Left ventricle myocardium superior (tissue), 1 donor: Measurements from ENCODE around the gene TLR10. TPM values are rescaled to one million over a fixed set of nuclear protein-coding genes. Genes with fewer than 3 reads are reported as not detected.
"Not testable (repeated sequence)": the region's sequence is repeated elsewhere in the genome, so short reads cannot be mapped to it uniquely, and the experiment has no call there.

Source experiments
- ATAC-seq: fragments of 200-7000 bp; cut with Tn5 transposase; one replicate; pipeline ENCODE4 v1.9.1; 2020; ENCODE audit warnings: mild to moderate bottlenecking, moderate library complexity
- DNase-seq: peaks from one replicate; pipeline ENCODE4 v3.0.0-alpha.2; 2020
- intact Hi-C: fragments of 100-400 bp; cut with micrococcal nuclease; formaldehyde crosslinking; loops from one replicate; pipeline ENCODE4 v1.11.0; 2022
- long read RNA-seq: library from polyadenylated mRNA; unstranded; transcript quantifications from one replicate; pipeline ENCODE4 v2.0.0, GENCODE V29; 2021
- total RNA-seq: library from RNA; stranded (reverse); fragmentation: NEBNext Ultra II Directional; extraction: Animal tissue kit (Norgen Biotek cat#: 25700); gene quantifications from one replicate; pipeline ENCODE4 v1.2.1, GENCODE V29; 2021
- donor health status: DM: no; HTN: yes; CAD: no; lungs with severe emphysema.

Gene TLR10, protein sequence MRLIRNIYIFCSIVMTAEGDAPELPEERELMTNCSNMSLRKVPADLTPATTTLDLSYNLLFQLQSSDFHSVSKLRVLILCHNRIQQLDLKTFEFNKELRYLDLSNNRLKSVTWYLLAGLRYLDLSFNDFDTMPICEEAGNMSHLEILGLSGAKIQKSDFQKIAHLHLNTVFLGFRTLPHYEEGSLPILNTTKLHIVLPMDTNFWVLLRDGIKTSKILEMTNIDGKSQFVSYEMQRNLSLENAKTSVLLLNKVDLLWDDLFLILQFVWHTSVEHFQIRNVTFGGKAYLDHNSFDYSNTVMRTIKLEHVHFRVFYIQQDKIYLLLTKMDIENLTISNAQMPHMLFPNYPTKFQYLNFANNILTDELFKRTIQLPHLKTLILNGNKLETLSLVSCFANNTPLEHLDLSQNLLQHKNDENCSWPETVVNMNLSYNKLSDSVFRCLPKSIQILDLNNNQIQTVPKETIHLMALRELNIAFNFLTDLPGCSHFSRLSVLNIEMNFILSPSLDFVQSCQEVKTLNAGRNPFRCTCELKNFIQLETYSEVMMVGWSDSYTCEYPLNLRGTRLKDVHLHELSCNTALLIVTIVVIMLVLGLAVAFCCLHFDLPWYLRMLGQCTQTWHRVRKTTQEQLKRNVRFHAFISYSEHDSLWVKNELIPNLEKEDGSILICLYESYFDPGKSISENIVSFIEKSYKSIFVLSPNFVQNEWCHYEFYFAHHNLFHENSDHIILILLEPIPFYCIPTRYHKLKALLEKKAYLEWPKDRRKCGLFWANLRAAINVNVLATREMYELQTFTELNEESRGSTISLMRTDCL
- total RNA-seq = not detected
- long read RNA-seq = 0 reads

DNA sequence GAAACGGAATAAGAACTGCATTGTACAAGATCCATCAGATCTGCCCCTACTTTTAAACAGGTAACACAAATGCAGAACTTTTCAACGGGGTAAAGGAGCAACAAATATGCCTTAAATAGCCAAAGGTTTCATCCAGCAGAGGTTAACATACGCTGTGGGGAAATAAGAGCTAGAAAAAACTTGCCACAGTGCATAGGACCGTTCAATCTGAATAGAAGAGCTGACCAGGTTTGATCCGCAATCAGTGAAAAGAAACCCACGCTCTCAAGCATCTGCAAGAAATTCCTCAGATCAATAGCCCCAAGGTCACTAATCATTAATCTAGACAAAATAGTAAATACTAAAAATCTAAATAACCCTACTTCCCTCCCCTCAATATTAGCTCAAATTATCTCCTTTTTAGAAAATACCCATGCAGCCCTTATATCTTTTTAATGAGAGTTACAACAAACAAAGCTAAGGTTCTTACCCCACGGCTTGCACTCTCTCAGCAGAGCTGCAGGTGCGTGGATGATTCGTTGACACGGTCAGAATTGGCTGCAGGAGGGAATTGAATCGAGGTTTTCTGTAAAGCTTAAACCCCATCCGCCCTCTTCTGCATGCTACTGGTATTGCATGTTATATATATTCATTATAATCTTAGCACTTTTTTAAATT lies at the start of gene TLR10:
TLR10 (minus strand) TSS at position 539 of the 657 bp plus-strand sequence. CDS start 7,400 bp downstream, outside the sequence.
- ATAC-seq (peak; percentile 60), DNase-seq (no peak)
- intact Hi-C loops = no loop called here

DNA sequence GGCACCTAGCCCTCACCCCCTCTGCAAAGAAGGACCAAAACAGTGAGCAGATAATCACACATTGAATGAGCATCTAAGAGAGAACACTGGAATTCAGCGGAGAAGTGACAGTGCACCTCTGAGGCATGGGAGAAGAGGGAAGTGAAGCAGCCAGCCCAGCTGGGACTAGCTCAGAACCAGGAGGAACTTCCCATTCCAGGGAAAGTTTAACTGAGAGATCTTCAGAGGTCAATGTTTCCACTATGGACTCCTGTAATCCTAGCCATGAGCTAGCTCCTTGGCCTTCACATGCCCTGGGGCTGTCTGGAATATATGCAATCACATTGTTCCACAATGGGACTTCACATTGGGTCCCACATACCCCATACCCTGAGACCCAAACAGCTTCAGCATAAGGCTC lies 49.4 kb upstream of the TLR10 start:
- ATAC-seq (no peak), DNase-seq (no peak)
- intact Hi-C loops = no loop called here

DNA sequence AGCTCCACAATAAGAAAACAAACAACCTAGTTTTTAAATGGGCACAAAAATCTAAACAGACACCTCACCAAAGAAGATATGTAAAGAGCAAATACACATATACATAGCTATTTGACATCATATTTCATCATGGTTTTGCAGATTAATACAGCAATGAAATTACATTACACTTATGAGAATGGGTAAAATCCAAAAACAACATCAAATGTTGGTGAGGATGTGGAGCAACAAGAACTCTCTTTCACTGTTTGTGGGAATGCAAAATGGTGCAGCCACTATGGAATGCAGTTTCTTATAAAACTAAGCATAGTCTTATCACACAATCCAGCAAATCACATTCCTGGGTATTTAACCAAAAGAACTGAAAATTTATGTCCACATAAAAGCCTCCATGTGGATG lies 48.9 kb upstream of the TLR10 start:
- ATAC-seq (no peak), DNase-seq (no peak)
- intact Hi-C loops = no loop called here

DNA sequence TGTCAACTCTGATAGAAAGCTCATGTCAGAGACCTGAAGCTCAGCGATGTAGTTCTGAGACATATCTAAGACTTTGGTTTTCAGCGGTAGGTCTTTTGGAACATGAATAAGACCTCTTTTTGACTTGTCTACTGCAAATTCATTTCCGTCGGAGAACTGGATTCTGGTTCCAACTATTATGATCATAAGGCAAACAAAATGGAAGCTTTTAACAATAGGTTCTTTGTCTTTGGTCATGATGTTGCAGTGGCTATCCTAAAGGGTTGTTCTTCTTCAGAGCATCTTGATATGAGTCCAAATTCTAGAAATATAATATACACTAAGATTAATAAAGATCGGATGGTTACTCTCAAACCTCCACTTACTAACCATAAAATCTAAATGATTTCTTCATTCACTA lies 46.4 kb upstream of the TLR10 start:
- DNase-seq = no peak
- intact Hi-C loops = no loop called here
- ATAC-seq = no peak

DNA sequence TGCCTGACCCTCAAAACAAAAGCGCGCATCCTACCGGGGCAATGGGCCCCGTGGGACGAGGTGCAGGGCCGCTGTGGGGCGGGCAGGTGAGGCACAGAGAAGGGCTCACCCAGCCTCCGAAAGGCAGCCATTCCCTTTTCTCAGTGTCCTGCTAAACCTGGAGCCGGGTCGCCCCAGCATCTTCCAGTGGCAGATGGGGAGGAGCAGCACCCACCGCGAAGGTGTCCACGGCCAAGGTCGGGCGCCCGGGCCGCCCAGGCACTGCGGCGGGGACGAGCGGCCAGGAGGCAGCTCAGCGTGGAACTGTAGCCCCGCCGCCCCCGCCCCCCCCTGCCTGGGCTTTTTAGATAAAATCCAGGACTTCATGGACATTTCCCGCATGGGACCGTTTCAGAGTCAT lies 41.0 kb upstream of the TLR10 start:
- ATAC-seq = no peak
- intact Hi-C loops = no loop called here
- DNase-seq = no peak

DNA sequence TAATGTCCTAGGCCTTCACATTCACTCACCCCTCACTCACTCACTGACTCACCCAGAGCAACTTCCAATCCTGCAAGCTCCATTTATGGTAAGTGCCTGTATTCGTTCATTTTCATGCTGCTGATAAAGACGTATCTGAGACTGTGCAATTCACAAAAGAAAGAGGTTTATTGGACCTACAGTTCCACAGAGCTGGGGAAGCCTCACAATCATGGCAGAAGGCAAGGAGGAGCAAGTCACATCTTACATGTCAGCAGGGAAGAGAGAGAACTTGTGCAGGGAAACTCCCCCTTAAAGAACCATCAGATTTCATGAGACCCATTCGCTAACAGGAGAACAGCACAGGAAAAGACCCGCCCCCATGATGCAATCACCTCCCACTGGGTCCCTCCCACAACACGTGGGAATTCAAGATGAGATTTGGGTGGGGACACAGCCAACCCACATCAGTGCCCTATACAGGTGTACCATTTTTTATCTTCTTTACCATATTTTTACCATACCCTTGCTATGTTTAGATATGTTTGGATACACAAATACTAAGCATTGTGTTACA lies 40.0 kb upstream of the TLR10 start:
- no peak for ATAC-seq

DNA sequence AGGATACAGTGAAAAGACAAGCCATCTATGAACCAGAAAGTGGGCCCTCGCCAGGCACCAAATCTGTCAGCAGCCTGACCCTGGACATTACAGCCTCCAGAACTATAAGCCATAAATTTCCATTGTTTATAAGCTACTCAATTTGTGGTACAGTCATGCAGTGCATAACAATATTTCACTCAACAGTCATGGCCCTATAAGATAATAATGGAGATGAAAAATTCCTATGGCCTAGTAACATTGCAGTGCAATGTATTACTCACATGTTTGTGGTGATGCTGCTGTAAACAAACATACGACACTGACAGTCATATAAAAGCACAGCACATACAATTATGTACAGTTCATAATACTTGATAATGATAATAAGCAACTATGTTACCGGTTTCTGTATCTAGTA lies 38.9 kb upstream of the TLR10 start:
- intact Hi-C loops = no loop called here
- ATAC-seq = no peak
- no peak for DNase-seq

More for the DNA sequence above, 40.0 kb upstream of the TLR10 start:
- DNase-seq = no peak
- intact Hi-C loops = no loop called here

DNA sequence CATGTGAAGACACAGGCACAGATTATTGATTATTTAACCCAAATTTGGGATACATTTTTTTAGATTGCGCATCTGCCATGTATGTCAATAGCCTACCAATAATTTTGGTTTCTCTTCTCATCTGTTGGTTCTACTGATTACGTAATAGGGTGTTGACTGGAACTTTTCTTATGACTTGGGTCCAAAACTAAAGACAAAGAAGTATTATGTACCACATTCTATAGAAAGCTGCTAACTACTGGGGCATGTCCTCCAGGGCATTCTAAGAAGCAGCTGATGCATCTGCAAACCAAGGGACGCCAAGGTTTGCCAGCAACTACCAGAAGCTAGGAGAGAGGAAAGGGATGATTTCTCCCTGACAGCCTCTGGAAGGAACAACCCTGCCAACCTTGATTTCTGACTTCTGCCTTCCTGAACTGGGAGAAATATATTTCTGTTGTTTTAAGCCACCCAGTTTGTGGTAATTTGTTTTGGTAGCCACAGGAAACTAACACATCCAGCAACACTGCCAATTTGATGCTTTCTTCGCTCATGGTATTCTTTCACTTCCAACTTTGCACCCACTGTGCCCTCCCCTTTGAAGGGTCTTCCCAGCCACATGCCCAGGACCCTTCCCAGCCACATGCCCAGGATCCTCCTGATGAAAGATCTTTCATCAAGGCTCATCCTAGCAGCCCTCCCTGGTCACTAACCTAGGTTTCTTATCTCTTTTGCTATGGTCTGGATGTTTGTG lies 37.7 kb upstream of the TLR10 start:
- DNase-seq = no peak
- ATAC-seq = no peak
- intact Hi-C loops = no loop called here

DNA sequence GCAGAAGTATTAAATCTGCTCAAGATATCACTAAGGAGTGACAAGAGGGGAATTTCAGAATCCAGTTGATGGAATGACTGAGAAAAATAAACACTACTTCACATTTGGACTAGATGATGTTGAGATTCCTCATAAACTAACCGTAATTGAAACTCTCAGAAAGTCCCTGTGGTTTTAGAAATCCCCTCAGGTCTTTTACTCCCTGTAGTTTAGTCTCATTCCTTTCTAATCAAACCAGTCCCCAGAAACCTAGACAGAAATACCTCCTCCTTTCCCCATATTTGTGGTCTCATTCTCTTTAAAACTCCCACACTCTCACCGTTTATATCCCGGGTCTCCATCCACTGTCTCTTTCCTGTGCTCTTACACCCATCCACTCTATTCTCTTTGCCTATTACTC lies 36.8 kb upstream of the TLR10 start:
- DNase-seq = no peak
- ATAC-seq = no peak
- intact Hi-C loops = no loop called here

DNA sequence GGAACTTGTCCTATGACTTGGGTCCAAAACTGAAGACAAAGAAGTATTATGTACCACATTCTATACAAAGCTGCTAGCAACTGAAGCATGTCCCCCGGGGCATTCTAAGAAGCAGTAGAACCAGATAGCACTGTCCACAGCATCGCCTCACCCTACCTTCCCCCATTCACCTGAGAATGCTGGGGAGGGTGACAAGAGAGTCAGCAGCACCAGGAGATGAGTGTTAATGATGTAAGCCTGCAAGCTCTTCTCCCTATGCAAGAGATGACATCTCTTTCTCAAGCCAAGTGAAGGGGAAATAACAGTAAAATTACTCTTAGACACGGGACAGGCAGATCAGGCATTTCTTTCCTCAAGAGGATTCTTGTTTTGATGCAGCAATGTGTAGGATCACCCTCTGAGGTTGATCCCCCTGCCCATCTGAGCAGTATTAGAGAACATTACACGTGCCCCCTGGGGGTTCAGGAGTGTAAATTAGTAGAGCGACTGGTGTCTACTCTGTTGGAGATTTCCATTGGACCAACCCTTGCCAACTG lies 35.7 kb upstream of the TLR10 start:
- DNase-seq (no peak), ATAC-seq (no peak)
- intact Hi-C loops = no loop called here

DNA sequence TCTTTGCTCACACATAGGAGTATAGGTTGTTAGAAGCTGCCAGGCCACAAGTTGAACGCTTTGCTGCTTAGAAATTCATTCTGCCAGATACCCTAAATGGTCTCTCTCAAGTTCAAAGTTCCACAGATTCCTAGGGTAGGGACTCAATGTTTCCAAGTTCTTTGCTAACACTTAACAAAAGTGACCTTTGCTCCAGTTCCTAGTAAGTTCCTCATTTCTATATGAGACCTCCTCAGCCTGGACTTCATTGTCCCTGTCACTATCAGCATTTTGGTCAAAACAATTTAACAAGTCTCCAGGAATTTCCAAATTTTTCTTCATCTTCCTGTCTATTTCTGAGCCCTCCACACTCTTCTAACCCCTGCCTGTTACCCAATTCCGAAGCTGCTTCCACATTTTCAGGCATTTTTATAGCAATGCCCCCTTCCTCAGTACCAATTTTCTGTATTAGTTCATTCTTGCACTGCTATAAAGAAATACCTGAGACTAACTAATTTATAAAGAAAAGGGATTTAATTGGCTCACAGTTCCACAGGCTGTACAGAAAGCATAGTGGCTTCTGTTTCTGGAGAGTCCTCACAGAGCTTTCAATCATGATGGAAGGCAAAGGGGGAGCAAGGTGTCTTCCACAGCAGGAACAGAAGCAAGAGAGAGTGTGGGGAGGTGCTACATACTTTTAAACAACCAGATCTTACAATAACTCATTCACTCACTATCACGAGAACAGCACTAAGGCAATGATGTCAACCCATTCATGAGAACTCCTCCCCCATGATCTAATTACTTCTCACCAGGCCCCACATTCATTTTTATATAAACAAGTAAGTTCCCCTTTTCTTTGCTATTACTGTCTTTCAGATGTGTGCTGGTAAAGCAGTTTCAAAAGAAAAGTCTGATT lies 33.3 kb upstream of the TLR10 start:
- intact Hi-C loops = no loop called here
- peak; percentile 66 for ATAC-seq
- no peak for DNase-seq

DNA sequence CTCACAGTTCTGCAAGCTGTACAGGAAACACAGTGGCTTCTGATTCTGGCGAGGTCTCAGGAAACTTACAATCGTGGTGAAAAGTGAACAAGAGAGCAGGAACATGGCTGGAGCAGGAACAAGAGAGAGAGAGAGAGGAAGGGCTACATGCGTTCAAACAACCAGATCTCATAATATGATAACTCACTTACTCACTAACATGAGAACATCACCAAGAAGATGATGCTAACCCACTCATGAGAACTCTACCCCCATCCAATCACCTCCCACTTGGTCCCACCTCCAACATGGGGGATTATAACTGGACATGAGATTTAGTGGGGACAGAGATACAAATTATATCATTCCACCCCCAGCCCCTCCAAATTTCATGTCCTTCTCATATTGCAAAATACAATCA lies 31.6 kb upstream of the TLR10 start:
- ATAC-seq = no peak
- intact Hi-C loops = no loop called here
- DNase-seq = no peak

DNA sequence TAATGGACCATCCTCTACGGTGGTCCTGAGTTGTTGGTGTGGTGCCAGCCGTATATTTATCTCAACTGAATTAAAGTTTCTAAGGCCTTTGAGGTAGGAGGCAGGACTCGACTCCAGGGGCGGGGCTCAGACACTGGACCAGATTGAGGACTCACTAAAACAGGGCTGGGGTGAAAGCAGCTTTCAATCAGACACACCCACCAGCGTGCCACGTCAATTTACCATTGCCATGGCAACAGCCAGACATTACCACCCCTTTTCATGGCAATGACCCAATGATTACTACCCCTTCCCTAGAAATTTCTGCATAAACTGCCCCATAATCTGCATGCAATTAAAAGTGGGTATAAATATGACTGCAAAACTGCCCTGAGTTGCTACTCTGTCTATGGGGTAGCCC lies 28.5 kb upstream of the TLR10 start:
- no peak for ATAC-seq
- no peak for DNase-seq
- intact Hi-C loops = no loop called here

DNA sequence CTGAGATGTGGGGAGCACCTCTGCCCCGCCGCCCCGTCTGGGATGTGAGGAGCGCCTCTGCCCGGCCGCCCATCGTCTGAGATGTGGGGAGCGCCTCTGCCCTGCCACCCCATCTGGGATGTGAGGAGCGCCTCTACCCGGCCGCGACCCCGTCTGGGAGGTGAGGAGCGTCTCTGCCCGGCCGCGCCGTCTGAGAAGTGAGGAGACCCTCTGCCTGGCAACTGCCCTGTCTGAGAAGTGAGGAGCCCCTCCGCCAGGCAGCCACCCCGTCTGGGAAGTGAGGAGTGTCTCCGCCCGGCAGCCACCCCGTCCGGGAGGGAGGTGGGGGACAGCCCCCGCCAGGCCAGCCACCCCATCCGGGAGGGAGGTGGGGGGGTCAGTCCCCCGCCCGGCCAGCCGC lies 24.7 kb upstream of the TLR10 start:
- DNase-seq, intact Hi-C loops, ATAC-seq: not testable (repeated sequence)

DNA sequence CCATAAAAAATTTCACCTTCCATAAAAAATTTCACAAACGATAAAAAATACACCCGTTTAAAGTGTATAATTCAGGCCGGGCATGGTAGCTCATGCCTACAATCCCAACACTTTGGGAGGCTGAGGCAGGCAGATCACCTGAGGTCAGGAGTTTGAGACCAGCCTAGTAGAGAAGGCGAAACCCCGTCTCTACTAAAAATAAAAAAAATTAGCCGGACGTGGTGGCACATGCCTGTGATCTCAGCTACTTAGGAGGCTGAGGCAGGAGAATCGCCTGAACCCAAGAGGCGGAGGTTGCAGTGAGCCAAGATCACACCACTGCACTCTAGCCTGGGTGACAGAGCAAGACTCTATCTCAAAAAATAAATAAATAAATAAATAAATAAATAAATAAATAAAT lies 23.5 kb upstream of the TLR10 start:
- ATAC-seq, DNase-seq, intact Hi-C loops: not testable (repeated sequence)

DNA sequence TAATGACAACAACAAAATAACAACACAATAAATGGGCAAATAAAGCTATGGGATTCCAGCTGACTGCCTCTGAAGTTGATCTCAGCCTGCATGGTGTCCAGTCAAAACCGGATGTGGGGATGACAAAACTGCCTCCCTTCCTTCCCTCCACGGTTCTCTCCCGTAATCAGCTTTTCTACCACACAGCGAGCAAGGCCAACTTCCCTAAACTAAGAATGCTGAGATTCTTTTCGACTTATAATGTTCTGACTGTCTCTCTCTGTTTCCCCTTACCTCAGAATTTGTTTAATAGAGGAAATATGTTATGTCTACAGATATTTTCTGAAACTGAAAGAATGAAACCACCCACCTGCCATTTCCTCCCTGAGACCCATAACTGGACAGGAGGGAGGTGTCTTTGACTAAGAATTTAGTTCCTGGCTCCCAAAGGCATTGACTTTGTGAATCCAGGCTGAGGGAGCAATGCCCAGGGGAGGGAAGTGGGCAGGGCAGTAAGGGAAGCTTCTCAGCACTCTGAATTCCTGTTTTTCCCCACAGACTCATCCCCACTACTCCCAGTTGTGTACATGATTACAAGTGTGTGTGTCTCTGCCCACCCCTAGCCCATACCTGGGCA lies 22.8 kb upstream of the TLR10 start:
- intact Hi-C loops = no loop called here
- peak; percentile 90 for ATAC-seq
- DNase-seq = no peak

DNA sequence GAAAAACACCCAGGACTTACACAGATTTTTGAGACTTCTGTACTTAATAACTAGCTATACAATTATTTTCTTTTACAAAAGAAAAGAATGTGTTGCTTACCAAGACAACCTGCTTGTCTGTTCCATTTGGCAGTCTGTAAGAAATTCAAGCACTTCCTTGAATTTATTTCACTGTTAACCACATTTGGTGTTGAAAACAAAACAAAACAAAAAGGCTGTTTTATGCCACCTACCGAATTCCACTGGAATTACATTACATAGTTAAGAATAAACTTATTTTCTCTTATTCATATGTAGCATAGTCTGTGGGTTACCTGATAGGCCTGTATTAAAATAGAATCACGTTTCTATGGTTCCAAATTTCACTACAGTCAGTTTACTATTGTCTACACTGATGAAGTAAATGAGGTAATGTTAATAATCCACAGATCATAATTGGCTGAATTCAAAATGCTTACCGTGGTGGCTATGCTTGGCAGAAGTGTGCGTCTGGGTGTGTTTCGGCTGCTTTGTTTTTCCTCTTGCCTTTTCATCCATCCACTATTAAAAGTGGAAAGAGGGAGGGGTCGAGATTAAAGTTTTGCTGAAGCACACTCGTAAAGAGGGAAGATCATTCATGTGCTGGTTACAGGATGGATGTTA lies 22.0 kb upstream of the TLR10 start, which contains the start of gene TLR1:
TLR1 (minus strand) TSS at position 138 of the 642 bp plus-strand sequence. CDS start 5,960 bp downstream, outside the sequence.
- DNase-seq = no peak
- intact Hi-C loops = no loop called here
- ATAC-seq = peak; percentile 78
